ENCODE measurements around the gene LRRC73.

DNA sequence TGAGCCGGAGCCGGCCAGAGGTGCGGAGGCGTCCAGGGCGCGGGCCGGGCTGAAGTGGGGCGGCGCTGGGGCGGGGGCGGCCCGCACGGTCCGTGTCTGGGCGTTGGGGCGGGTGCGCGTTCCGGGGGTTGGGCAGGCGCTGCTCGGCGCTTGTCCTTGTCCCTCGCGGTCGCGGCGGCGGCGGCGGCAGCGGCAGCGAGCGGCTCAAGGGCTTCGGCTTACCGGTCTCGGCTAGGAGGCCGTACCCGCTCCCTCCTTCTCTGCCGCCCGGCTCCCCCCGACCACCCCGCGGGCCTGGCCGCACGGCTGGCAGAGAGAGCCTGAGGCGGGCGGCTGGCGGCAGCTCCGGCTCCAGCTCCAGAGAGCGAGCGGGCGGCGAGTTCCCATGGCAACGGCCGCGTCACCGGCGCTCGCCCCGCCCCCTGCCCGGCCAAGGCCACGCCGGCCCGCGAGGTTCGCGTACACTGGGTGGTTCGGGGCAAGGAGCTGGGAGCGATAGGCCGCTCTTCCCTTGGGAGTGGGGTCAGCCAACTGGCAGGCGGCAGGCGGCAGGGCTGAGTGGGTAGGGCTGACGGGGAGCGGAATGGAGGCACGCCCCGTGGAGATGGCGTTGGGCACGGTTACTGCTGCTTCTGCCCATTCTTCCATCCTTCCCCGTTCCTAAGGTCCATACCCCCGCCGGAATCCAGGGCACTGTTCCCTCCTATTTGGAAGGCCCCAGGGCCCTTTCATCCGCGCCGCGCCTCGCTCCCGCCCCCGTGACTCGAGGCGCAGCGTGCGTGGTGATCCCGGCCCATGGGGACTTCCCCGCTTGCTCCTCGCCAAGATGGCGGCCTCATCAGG lies at the start of gene LRRC73:
- TF ChIP-seq, protein P1, sequence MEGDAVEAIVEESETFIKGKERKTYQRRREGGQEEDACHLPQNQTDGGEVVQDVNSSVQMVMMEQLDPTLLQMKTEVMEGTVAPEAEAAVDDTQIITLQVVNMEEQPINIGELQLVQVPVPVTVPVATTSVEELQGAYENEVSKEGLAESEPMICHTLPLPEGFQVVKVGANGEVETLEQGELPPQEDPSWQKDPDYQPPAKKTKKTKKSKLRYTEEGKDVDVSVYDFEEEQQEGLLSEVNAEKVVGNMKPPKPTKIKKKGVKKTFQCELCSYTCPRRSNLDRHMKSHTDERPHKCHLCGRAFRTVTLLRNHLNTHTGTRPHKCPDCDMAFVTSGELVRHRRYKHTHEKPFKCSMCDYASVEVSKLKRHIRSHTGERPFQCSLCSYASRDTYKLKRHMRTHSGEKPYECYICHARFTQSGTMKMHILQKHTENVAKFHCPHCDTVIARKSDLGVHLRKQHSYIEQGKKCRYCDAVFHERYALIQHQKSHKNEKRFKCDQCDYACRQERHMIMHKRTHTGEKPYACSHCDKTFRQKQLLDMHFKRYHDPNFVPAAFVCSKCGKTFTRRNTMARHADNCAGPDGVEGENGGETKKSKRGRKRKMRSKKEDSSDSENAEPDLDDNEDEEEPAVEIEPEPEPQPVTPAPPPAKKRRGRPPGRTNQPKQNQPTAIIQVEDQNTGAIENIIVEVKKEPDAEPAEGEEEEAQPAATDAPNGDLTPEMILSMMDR (conservative IDR thresholded peaks at IDR 0.05) = no peak
- TF ChIP-seq EZH2 (IDR thresholded peaks at IDR 0.05; ENCODE audit: low read depth) = no peak

Measured in PC-9 (cell line).